GM12873 (cell line): ENCODE results near the gene HTRA3.

Experiments used
- TF ChIP-seq, protein P1 (sequence below): IDR thresholded peaks from 2 replicates; pipeline ENCODE4 v1.5.1; 2012; ENCODE audit warnings: low read depth, mild to moderate bottlenecking, moderate library complexity, low read length, control low read depth; ENCODE audit not compliant: insufficient read depth; ENCODE audit errors: missing control alignments

Gene HTRA3

DNA sequence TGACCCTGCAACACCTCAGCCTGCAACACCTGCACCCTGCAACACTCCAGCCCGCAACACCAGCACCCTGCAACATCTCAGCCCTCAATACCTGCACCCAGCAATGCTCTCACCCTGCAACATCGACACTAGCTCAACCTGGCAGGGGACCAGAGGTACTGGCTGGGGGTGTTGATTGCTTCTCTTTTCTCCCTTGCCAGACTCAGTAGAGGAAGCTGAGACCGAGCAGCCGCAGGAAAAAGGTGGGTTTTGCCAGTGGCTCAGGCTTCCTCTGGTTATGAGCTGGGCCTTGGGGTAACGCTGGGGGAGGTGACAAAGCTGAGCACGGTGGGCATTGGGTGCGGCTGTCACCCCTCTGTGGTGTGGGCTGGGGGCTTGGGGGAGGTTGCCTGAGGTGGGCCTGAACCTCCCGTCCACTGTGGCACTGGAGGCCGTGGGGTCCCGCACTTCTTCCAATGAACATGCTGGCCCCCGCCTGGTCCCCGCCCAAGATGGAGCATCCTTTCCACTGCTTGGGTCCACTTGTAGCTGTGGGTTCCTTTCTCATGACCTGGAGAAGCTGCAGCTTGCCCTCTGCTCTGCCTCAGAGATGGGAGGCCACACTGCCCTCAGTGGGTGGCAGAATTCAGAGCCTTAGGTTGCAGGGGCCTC, 44.5 kb upstream of the HTRA3 start:
- TF ChIP-seq, protein P1, sequence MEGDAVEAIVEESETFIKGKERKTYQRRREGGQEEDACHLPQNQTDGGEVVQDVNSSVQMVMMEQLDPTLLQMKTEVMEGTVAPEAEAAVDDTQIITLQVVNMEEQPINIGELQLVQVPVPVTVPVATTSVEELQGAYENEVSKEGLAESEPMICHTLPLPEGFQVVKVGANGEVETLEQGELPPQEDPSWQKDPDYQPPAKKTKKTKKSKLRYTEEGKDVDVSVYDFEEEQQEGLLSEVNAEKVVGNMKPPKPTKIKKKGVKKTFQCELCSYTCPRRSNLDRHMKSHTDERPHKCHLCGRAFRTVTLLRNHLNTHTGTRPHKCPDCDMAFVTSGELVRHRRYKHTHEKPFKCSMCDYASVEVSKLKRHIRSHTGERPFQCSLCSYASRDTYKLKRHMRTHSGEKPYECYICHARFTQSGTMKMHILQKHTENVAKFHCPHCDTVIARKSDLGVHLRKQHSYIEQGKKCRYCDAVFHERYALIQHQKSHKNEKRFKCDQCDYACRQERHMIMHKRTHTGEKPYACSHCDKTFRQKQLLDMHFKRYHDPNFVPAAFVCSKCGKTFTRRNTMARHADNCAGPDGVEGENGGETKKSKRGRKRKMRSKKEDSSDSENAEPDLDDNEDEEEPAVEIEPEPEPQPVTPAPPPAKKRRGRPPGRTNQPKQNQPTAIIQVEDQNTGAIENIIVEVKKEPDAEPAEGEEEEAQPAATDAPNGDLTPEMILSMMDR, result no peak

DNA sequence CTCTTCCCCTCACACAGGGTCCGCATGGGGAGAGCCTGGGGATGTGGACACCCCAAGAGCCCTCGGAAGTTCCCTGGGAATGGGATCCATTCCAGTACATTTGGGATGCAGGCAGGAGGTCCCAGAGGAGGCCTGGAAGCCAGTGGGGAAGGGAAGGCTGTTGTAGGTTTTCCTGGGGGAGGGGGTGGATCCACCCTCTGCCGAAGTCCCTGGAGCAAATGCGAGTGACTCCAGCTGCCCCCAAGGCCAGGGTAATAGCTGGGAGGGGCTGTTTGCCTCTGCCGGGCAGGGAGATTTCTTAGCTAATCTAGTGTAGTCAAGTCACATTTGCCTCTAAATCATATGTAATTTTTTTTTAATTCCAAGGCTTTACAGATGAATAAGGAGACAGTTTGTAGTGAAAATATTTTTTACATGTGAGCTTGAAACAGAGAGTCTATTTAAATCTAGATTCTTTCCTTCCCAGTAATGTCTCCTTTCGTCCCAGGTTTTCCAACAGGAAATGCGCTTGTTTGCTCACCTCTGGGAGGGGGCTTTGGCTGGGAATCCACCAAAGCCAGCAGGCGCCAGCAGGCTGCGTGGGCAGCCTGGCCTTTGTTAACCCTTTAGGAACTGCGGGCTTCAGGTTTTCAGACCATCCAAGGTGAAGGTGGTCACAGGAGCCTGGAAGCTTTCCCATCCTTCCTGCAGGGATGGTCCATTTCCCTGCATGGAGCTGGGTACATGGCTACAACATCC, 43.7 kb upstream of the HTRA3 start:
- TF ChIP-seq, protein P1, result no peak

DNA sequence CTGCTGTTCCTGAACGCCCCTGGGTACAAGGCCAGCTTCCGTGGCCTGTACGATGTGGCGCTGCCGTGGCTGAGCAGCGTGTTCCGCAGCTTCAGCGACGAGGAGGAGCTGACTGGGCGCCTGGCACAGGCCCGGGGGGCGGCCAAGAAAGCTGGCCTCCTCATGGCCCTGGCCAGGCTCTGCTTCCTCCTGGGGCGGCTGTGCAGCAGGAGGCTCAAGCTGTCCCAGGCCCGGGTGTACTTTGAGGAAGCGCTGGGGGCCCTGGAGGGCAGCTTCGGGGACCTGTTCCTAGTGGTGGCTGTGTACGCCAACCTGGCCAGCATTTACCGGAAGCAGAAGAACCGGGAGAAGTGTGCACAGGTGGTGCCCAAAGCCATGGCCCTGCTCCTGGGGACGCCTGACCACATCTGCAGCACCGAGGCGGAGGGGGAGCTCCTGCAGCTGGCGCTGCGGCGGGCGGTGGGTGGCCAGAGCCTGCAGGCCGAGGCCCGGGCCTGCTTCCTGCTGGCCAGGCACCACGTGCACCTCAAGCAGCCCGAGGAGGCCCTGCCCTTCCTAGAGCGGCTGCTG, 42.3 kb upstream of the HTRA3 start:
- TF ChIP-seq, protein P1, result no peak

DNA sequence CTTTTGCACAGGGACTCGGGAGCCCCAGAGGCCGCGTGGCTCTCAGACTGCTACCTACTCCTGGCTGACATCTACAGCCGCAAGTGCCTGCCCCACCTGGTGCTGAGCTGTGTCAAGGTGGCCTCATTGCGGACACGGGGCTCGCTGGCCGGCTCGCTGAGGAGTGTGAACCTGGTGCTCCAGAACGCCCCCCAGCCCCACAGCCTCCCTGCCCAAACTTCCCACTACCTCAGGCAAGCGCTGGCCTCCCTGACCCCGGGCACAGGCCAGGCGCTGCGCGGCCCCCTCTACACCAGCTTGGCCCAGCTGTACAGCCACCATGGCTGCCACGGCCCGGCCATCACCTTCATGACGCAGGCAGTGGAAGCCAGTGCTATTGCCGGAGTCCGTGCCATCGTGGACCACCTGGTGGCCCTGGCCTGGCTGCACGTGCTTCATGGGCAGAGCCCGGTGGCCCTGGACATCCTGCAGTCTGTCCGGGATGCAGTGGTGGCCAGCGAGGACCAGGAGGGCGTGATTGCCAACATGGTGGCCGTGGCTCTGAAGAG, 41.7 kb upstream of the HTRA3 start:
- TF ChIP-seq, protein P1, result no peak

DNA sequence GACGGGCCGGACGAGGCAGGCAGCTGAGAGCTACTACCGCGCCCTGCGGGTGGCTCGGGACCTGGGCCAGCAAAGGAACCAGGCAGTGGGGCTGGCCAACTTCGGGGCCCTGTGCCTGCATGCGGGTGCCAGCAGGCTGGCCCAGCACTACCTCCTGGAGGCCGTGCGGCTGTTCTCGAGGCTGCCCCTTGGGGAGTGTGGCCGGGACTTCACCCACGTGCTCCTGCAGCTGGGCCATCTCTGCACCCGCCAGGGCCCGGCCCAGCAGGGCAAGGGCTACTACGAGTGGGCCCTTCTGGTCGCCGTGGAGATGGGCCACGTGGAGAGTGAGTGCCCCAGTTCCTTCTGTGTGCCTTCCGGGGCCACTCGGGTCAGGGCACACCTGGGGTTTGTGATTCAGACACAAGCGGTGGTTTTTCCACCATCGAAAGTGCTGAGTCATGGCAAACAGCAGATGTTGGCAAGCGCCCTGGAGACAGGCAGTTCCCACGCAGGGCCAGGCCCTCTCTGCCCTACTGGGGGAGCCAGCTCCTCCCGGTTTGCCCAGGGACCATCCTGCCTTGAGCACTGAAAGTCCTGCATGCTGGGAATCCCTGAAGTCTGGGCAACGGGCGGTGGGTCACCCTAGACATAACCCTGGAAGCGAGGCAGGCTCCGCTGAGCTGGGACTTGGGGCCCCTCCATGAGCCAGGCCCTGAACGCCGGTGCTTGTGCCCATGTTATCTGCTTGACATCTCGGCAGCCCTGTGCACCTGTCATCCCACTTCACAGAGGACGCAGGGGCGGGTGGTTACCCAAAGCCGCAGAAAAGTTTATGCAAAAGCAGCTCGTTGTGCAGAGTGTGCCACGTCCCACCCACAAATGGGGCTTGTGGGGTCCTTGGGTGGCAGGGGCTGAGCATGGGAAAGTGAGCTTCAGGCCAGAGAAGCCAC, 41.0 kb upstream of the HTRA3 start:
- TF ChIP-seq, protein P1, result no peak

DNA sequence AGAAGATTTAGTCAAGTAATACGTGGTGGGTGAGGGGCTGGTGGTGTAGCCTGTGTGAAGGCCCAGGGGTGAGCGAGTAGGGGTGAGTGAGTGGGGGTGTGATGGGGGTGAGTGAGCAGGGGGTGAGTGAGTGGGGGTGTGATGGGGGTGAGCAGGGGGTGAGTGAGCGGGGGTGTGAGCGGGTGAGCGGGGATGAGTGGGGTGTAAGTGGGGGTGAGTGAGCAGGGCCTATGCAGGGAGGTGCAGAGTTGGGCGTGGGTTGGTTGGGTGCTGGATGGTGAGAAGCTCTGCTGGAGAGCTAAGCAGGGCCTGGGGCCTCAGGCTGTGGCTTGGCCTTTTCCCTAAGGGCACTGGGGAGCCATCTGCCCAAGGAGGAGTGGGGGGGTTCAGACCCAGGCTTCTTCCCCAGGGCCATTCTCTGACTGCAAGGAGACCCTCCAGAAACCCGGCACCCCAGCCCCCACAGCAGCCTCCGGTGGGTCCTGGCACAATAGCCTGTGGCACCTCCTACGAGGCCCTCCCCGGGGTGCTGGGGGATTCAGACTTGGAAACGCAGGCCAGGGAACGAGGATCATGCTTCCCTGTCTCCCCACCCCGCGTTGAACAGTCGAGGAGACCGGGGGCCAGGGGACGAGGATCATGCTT, 40.1 kb upstream of the HTRA3 start:
- TF ChIP-seq, protein P1, result no peak
